ENCODE measurements around the gene PCNX4.

DNA sequence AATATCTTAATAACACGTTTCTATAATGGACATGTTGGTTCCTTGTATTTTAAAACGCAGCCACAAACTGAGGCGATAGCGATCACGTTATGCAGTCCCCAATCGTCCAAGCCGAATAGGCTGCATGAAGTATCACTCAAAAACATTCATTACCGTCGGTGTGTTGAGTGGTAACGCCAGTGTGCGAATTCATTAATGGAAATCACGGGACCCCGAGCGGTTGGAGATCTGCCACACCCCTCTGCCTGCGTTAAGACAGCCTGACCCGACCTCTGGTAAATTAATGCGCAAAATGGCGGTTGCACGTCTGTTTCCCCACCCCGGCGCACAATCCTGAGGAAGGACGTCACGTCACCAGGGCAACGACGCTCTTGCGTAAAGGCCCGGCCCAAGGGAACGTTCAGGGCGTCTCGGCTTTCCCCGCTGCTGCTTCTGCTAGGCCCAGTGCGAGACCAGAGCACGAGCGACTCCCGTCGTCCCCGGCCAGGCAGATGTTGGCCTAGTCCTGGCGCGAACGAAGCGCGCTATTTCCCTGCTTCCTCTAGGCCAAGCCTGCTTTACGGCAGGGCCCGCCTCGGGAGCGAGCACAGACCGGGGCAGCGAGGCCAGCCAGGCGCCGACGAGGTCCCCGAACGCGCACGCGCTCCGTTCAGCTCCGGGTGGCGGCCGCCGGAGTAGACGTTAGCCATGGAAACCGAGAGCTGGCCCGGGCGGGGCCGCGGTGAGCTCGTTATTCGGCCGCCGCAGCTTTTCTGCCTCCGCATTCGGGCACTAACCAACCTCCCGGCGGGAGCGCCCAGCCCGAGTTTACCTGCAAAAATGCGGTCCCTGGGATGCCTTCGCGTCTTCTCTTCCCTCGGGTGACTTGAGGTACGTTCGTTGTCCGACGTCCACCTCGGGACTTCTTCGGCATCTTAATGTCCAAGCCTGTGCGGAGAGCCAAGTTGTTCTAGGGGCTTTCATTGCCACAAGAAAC, at the start of gene PCNX4:
- TF ChIP-seq EZH2 (optimal IDR thresholded peaks at IDR 0.05; ENCODE audit: low read depth, low read length): no peak
- TF ChIP-seq, protein P1, sequence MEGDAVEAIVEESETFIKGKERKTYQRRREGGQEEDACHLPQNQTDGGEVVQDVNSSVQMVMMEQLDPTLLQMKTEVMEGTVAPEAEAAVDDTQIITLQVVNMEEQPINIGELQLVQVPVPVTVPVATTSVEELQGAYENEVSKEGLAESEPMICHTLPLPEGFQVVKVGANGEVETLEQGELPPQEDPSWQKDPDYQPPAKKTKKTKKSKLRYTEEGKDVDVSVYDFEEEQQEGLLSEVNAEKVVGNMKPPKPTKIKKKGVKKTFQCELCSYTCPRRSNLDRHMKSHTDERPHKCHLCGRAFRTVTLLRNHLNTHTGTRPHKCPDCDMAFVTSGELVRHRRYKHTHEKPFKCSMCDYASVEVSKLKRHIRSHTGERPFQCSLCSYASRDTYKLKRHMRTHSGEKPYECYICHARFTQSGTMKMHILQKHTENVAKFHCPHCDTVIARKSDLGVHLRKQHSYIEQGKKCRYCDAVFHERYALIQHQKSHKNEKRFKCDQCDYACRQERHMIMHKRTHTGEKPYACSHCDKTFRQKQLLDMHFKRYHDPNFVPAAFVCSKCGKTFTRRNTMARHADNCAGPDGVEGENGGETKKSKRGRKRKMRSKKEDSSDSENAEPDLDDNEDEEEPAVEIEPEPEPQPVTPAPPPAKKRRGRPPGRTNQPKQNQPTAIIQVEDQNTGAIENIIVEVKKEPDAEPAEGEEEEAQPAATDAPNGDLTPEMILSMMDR (IDR thresholded peaks at IDR 0.05; ENCODE audit: low read length): no peak
- no peak for TF ChIP-seq EZH2phosphoT487 (IDR thresholded peaks at IDR 0.05; ENCODE audit: low read length)
